KOPT-K1 (cell line): Measurements from ENCODE around the gene TTC9C.
"Not testable (repeated sequence)": the region's sequence is repeated elsewhere in the genome, so short reads cannot be mapped to it uniquely, and the experiment has no call there.

Experiments
- H3K27ac ChIP-seq: fragments of 200-600 bp; sonication (generic); 2 replicates; pipeline ENCODE4 v1.5.1; 2016; ENCODE audit warnings: antibody characterized with exemption, mild to moderate bottlenecking, low read depth, low read length; ENCODE audit not compliant: poor library complexity, severe bottlenecking
- H3K36me3 ChIP-seq: fragments of 200-600 bp; sonication (generic); 2 replicates; pipeline ENCODE4 v1.5.1; 2017; ENCODE audit warnings: antibody characterized with exemption, mild to moderate bottlenecking, low read length, moderate library complexity; ENCODE audit not compliant: insufficient read depth
- H3K9me3 ChIP-seq: fragments of 200-600 bp; sonication (generic); 2 replicates; pipeline ENCODE4 v1.5.1; 2017; ENCODE audit warnings: antibody characterized with exemption, low read length, mild to moderate bottlenecking; ENCODE audit not compliant: insufficient read depth, poor library complexity, severe bottlenecking

Gene TTC9C, protein sequence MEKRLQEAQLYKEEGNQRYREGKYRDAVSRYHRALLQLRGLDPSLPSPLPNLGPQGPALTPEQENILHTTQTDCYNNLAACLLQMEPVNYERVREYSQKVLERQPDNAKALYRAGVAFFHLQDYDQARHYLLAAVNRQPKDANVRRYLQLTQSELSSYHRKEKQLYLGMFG

DNA sequence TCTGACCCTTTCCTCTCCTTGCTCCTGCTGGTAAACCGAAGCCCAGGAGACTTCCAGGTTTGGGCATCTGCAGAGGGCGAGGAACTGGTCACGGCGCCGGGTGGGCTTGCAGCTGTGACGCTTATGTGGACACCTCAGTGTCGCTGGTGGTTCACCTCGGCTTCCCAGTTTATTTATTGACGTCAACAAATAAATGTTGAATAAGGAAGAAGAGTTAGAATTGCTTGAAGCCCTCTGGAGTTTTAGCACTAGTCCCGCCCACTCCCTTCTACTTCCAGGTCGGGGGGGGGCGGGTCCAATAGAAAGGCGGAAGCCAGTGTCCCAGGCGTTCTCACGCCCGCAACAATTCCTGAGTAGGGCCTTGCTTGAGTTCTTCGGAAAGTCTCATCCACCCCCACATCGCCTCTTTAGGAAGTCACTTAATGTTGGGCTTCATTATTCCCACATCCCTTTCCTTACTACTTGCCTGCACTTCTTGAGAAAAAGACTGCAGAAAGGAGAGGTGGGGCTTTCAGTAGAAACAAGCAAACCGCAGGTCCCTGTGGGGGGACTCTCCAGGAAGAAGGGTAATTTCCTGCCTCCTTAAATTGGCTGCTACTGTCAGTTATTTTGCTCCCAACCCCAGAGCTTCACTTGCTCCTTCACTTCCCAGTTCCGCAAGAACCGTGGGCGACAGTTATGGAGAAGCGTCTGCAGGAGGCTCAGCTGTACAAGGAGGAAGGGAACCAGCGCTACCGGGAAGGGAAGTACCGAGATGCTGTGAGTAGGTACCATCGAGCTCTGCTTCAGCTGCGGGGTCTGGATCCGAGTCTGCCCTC is at the start of gene TTC9C:
Gene TTC9C (plus strand): TSS at position 316 of the 818 bp plus-strand sequence. CDS start 363 bp downstream, at position 679.
- H3K36me3 ChIP-seq, result peaks cover 57% of the 10 kb centered on the region
- H3K9me3 ChIP-seq, result no peaks in the 10 kb centered on the region
- H3K27ac ChIP-seq, result peak within 1 kb of the TSS; percentile 93

GRCh38 chr11:62678770-62679696 is 49.3 kb upstream of the TTC9C start, which contains the start of gene UBXN1:
Gene UBXN1, minus strand, starts transcription at chr11:62679073. Its CDS starts 150 bp downstream, at chr11:62678923.
- Histone ChIP-seq H3K36me3 (peaks cover 37% of the 10 kb centered on the region), H3K9me3 (no peaks in the 10 kb centered on the region), H3K27ac (peak within 1 kb of the TSS; percentile 82)

DNA sequence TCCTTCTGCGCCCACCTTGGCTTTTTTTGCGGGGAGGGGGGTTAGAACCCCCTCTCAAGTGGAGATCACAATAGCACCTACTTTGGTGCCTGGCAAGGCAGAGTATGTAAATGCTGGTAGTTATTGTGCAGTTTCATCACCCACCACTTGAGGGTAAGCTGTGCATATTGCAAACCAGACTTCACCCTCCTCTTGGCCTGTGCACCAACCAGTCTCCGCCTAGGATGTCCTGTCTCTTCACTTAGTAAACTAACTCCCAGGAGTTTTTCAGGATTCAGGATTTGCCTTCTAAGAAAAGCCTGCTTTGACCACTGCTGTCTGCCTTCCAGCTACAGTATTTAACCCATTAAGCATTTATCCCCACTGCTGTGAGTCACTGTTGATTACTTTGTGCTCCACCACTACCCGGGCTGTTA is 47.5 kb upstream of the TTC9C start:
- H3K36me3 ChIP-seq, result peaks cover 20% of the 10 kb centered on the region
- H3K9me3 ChIP-seq, result no peaks in the 10 kb centered on the region
- no peak overlapping the region for H3K27ac ChIP-seq

- H3K36me3 ChIP-seq, result peaks cover 5% of the 10 kb centered on the region
- no peaks in the 10 kb centered on the region for H3K9me3 ChIP-seq
- H3K27ac ChIP-seq, result no peak overlapping the region
These were observed 45.8 kb upstream of the TTC9C start for GRCh38 chr11:62682518-62682917.

GRCh38 chr11:62687508-62688396 is 40.5 kb upstream of the TTC9C start:
- no peak overlapping the region for H3K27ac ChIP-seq
- peaks cover 27% of the 10 kb centered on the region for H3K36me3 ChIP-seq
- H3K9me3 ChIP-seq, result no peaks in the 10 kb centered on the region

DNA sequence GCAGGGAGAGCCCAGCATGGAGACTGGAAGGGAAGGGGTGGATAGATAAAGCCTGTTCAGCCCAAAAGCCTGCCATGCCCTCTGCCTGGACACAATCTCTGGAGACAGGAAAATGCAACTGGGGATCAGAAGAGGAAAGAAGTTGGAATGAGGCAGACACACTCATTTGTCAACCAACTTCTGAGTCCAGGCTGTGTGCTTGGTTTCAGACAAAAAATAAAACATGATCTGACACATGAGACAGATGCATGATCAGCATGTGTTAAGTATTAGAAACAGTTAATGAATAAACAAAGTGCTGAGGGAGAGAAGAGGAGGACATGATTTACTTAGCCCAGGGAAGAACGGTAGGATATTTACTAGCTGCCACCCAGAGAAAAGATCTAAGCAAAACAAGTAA is 39.8 kb upstream of the TTC9C start:
- Histone ChIP-seq H3K9me3 (no peaks in the 10 kb centered on the region), H3K27ac (no peak overlapping the region), H3K36me3 (peaks cover 34% of the 10 kb centered on the region)

- H3K27ac ChIP-seq, result no peak within 1 kb of the TSS
- peaks cover 44% of the 10 kb centered on the region for H3K36me3 ChIP-seq
These were observed 38.7 kb upstream of the TTC9C start, which contains the start of gene LRRN4CL for GRCh38 chr11:62689421-62690183. Gene LRRN4CL, minus strand, starts transcription at chr11:62689530. Its CDS starts 1,022 bp downstream, at chr11:62688508.

DNA sequence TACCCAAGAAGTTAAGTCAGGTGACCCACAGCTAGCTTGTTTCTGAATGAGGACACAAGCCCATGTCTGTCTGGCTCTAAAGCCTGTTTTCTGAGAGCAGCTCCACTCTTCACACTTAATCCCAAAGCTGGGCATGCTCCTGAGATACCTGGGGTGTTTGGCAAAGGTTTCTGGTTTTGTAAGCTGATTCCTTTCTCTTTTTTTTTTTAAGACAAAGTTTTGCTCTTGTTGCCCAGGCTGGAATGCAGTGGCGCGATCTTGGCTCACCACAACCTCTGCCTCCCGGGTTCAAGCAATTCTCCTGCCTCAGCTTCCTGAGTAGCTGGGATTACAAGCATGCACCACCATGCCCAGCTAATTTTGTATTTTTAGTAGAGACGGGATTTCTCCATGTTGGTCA is 34.7 kb upstream of the TTC9C start:
- H3K36me3 ChIP-seq, result peaks cover 44% of the 10 kb centered on the region
- not testable (repeated sequence) for H3K27ac ChIP-seq

More at GRCh38 chr11:62689421-62690183, 38.7 kb upstream of the TTC9C start, which contains the start of gene LRRN4CL:
- H3K9me3 ChIP-seq, result no peaks in the 10 kb centered on the region

GRCh38 chr11:62694455-62695167 is 33.7 kb upstream of the TTC9C start:
- Histone ChIP-seq H3K27ac (no peak overlapping the region), H3K36me3 (peaks cover 44% of the 10 kb centered on the region)

More for the DNA sequence above, 34.7 kb upstream of the TTC9C start:
- H3K9me3 ChIP-seq, result not testable (repeated sequence)

GRCh38 chr11:62702246-62702645 is 26.0 kb upstream of the TTC9C start:
- Histone ChIP-seq H3K27ac (no peak overlapping the region), H3K36me3 (peaks cover 19% of the 10 kb centered on the region; the same call in 1 of the 2 replicates), H3K9me3 (no peaks in the 10 kb centered on the region)

More at GRCh38 chr11:62694455-62695167, 33.7 kb upstream of the TTC9C start:
- H3K9me3 ChIP-seq, result no peaks in the 10 kb centered on the region

GRCh38 chr11:62703921-62704320 is 24.4 kb upstream of the TTC9C start:
- H3K9me3 ChIP-seq, H3K27ac ChIP-seq: not testable (repeated sequence)
- H3K36me3 ChIP-seq, result peaks cover 19% of the 10 kb centered on the region; the same call in 1 of the 2 replicates

DNA sequence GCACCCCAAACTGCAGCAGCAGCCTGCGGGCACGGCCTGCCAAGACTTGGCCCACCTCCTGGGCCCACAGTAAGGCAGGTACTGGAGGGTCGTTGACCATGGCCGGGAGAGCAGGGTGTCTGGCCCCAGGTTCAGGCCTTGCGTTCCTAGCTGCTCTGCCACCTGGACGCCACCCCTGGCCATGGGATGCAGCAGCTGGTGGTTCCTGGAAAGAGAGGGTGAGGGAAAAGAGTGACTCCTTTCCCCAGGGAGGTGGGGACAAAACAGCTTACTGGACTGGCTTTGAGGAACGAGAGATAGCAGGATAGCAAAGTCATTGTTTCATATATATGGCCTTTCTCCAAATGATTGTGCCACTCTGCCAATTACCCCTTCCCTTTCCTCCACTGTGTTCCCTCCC is 22.9 kb upstream of the TTC9C start:
- Histone ChIP-seq H3K9me3 (no peaks in the 10 kb centered on the region), H3K36me3 (peaks cover 17% of the 10 kb centered on the region), H3K27ac (peak overlapping the region; percentile 90)
